Dermis blood vessel endothelial cell (primary cell): ENCODE measurements around the gene CD160. TPM values are rescaled to one million over a fixed set of nuclear protein-coding genes. Genes with fewer than 3 reads are reported as not detected.
"Not testable (repeated sequence)": the region's sequence is repeated elsewhere in the genome, so short reads cannot be mapped to it uniquely, and the experiment has no call there.

Experiments
- DNase-seq: peaks from one replicate; pipeline ENCODE4 v3.0.0; 2010
- total RNA-seq: library from RNA; depleted of rRNA; stranded (reverse); fragments of >200 nt; gene quantifications from 2 replicates; pipeline ENCODE4 v1.2.3, GENCODE V29; 2014

The CD160 gene
- total RNA-seq, 1 donor from 2014 or later = not detected

DNA sequence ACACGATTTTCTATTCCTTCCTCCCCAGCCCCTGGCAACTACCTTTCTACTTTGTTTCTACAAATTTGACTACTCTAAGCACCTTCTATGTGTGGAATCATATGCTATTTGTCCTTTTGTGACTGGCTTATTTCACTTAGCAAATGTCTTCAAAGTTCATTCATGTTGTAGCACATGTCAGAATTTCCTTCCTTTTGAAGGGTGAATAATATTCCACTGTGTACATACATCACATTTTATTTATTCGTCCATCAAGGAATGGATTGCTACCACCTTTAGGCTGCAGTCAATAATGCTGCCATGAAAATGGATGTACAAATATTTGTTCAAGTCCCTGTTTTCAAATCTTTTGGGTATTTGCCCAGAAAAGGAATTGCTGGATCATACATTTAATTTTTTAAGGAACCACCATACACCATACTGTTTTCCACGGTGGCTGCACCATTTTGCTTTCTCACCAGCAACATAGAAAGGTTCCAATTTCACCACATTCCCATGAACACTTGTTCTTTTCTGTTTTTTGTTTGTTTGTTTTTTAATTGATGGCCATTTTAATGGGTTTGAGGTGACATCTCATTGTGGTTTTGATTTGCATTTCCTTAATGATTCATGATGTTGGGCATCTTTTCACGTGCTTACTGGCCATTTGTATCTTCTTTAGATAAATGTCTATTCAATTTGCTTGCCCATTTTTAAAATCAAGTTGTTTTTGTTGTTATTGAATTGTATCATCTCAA is 8.8 kb upstream of the CD160 start:
- no peak for DNase-seq

DNA sequence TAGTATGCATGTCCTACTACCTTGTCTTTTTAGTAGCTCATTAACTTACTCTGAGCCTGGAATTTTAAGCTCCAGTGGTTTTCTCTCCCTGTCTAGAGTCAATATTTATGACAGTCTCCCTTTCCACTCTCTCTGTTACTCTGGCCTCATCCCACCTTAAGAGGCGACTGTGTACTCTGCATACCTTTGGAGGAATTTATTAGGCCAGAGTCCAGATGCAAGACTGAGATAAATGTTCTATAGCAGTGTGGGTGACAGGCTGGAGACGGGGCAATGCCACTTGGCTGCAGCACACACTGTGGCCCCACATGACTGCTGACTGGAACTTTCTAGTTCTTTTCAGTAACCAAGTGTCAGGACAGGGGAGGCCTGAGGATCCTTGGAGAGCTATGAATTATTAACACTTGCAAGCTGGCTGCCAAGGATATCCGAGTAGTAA is 8.1 kb upstream of the CD160 start:
- DNase-seq = no peak

DNA sequence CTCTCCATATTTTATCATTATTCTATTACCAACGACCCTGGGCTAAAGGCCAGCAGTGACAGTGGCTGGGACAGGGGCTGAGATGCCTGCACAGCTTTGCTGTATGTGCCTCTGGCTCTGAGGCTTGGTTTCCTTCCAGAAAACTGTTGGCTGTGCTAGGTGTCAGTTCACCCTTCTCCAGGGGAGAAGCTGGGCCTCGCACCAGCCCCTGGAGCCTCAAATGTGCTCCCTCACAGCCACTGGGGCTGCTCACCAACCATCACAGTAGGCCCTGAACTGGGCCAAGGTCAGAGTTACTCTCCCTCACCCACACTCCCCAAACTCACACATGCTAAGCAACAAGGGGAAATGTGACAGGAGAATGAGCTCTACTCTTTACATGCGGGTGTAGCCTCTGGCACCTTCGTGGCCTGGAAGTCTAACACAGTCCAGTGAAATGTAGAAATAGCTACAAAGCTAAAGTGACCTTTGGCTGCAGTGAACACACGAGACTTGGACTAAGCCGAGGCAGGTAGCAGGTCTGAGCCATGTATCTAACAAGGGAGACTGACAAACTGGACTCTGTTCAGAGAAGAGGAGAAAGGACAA is 4.7 kb upstream of the CD160 start:
- DNase-seq = no peak

DNA sequence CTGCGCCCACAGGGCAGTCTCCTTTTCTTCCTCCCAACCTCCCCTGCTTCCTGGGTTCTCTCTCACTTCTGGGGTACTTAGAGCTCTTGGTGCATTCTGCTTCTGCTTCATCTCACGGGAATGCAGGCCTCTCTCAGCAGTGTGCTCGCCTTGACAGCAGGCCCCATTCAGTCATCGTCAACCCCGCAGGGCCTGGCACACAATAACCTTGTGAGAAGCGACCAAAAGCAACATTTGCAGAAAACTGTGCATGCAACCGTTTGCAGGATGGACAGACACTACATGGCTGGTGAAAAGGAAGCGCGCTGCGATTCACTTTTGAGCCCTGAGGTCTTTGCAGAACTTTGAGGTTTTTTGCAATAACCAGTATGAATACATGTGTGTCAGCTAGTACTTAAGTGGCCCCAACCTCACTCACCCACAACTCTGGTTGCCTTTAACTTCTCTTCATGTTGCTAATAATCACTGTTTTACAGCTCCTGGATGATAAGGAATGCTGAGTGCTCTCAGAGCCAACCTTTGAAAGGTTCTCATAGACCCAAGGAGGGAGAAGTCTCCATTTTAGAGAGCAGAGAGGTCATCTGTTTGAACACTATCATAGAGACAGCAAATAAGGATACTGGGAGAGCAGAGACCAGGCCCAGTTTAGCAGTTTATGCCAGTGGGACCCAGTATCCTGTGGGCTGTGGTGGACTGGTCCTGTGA is 2.5 kb upstream of the CD160 start:
- DNase-seq = no peak

DNA sequence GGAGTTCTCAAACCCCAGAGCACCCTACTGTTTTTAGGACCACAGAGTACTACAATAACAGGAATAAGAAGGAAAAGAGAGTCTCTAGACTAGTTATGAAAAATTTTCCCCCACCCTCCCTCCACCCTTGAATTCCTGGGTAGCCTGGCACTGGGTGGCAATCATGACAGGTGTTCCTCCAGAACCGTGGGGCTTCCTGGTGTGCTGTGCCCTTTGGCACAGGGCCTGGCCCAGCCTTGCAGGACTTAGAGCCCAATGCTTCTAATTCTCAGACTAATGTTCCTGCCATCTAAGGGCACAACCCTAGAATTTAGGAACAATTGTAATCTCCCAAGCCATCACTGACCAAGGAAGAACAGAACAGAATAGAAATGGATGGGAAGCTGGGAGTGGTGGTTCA is 1.5 kb upstream of the CD160 start:
- no peak for DNase-seq

DNA sequence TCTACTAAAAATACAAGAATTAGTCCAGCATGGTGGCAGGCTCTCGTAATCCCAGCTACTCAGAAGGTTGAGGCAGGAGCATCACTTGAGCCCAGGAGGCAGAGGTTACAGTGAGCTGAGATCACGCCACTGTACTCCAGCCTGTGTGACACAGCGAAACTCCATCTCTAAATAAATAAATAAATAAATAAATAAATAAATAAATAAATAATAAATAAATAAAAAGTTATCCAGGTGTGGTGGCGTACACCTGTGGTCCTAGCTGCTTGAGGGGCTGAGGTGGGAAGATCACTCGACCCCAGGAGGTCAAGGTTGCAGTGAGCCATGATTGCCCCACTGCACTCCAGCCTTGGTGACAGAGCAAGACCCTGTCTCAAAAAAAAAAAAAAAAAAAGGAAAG is 834 bp upstream of the CD160 start:
- DNase-seq = not testable (repeated sequence)

DNA sequence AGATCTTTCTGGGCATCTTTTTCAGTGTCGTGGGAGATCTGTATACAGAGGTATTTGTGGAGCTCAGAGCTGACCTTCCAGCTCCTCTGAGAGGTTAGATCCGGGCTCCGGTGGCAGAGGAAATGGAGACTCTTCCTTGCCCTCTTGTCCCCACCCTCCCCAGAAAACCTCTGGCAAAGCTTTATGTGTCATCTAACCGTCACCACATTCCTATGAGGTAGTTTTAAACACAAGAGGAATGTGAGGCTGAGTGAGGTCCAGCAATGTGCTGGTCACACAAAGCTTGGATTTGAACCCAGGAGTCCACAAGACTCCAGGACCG is 1.2 kb downstream of the CD160 start:
- DNase-seq = peak; percentile 24

DNA sequence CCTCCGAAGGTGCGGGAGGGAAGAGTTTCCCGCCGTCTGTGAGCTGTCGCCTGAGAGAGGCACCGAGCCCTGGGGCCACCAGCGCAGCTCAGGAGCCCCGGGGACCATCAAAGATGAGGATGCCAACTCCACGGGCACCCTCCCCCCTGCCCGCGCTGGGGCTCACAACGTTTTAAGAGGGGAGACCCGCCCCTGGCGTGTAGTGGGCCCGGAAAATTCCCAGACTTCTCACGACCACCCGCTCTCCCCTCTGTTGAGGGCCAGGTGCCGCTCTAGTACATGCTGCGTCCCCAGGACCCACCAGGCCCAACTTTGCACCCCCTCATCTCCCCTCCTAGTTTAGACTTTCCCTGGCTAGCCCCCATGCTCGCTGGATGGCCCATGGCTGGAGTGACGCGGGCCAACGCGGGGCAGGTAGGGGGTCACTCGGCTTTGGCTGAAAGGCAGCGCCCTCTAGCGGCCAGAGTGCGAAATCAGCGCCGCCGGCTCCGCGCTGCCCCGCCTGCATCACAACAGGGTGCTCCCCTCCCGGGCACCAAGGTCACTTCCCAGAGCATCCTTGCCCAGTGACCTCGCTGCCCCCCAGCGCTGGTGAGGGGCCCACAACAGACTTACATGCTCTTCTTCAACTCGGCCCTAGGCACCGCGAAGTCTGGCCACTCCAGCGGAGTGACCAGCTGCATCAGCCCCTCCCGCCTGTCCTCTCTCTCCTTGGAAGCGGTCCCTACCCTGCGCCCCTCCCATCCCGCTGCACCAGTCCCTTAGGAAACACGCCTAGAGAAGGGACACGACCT is 1.8 kb downstream of the CD160 start:
- DNase-seq = peak; percentile 69

DNA sequence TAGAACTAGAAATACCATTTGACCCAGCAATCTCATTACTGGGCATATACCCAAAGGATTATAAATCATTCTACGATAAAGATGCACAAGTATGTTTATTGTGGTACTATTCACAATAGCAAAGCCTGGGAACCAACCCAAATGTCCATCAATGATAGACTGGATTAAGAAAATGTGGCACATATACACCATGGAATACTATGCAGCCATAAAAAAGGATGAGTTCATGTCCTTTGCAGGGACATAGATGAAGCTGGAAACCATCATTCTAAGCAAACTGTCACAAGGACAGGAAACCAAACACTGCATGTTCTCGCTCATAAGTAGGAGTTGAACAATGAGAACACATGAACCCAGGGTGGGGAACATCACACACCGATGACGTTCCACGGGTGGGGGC is 6.9 kb downstream of the CD160 start:
- not testable (repeated sequence) for DNase-seq

DNA sequence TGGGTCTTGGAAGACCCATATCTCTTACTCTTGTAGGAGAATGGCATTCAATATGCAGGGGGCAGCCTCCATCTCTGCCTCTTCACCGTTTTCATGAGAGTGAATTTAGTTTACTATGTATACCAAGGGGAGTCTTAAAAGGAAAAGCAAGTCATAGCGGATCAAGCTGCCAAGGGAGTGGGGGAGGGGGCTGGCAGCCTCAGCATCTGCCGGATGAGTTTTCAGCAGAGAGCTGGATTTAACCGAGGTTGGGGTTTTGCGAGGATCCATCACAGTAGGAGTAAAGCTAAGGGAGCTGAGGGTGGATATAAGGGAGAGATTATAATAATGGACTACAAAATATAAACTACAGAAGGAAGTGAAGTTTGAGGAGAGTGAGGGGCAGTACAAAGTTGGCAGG is 9.9 kb downstream of the CD160 start:
- no peak for DNase-seq

DNA sequence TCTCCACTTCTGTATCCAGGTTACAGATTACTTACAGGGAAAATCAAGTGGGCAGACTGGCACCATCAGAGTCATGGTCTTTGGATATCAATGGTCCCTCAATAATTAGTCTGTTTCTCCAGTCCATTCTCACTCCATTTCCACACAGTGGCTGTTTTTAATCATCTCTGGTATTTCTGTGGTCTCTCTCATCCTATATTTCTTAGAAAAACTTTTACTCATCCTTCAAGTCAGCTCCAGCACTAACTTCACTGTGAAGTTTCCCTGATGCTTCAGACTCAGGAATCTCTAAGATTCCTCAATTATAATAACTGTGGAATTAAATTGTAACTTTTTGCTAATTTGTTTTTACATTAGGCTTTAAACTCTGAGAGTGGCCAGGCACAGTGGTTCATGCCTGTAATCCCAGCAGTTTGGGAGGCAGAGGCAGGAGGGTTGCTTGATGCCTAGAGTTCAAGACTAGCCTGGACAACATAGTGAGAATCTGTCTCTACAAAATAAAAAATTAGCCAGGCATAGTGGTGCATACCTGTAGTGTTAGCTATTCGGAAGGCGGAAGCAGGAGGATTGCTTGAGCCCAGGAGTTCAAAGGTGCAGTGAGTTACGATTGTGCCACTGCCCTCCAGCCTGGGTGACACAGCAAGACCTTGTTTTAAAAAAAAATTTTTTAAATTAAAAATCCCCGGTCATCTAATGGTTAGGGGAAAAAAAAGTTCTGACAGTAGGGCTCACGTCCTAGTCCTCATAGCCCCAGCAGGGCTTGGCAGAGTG is 10.6 kb downstream of the CD160 start:
- DNase-seq = no peak

DNA sequence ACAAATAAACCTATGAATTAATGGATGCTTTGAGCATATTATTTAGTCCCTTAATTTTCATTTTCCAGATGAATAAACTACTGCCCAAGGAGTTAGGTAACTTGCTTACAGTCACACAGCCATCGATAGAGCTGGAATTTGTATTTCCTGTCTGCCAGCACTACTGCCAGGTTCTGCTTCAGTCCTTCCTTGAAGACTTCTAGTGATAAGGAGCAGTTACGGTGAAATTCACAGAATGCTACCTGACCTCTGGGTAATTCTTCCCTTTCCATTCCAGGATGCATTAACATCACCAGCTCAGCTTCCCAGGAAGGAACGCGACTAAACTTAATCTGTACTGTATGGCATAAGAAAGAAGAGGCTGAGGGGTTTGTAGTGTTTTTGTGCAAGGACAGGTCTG is 11.2 kb downstream of the CD160 start:
- DNase-seq = no peak

DNA sequence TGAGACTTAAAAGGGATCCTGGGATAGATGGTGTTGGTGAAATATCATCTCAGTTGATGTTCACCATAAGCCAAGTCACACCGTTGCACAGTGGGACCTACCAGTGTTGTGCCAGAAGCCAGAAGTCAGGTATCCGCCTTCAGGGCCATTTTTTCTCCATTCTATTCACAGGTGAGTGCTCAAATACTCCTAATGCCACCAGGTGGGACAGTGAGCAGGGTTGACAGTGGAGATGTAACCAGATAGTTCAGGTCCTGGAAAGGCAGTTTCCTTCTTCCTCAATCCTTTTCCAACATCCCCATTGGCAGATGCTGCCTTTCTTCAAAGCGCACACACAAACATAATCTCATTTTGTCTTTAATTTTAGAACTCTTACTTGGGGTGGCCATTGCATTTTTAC is 11.6 kb downstream of the CD160 start:
- DNase-seq = no peak

DNA sequence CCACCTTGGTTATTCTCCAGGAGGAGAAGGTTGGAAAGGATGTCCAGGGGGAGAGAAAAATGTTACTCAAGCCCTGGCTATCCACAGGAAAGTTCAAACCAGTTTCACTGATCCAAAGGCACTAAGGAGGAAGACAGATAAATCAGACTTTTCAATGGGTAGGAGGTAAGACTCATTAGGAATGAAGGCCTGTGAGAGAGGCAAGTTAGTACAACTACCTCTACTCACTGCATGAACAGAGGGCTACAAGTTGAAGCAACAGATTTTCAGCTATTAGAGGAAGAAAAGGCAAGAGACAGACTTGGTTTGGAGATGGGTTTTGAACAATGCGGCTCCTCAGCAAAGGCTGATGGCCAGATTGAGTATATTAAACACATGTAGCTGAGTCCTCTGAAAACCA is 16.9 kb downstream of the CD160 start:
- DNase-seq = no peak

DNA sequence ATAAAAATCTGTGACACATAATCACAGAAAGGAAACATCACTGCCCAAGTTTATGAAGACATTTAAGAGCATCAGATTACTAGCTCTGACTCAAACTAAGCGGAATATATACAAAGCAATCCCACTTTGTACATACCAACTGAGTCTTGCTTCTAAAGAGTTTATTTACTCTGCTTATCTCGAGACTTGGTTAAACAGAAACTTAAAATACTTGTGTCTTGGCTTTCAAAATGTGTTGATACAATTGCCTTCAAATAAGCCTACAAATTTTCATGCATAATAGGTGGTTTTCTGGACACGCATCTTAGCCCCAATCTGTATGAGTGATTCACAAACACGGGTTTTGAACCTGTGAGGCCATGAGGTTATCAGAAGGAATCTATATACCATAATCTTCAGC is 21.0 kb downstream of the CD160 start:
- no peak for DNase-seq

DNA sequence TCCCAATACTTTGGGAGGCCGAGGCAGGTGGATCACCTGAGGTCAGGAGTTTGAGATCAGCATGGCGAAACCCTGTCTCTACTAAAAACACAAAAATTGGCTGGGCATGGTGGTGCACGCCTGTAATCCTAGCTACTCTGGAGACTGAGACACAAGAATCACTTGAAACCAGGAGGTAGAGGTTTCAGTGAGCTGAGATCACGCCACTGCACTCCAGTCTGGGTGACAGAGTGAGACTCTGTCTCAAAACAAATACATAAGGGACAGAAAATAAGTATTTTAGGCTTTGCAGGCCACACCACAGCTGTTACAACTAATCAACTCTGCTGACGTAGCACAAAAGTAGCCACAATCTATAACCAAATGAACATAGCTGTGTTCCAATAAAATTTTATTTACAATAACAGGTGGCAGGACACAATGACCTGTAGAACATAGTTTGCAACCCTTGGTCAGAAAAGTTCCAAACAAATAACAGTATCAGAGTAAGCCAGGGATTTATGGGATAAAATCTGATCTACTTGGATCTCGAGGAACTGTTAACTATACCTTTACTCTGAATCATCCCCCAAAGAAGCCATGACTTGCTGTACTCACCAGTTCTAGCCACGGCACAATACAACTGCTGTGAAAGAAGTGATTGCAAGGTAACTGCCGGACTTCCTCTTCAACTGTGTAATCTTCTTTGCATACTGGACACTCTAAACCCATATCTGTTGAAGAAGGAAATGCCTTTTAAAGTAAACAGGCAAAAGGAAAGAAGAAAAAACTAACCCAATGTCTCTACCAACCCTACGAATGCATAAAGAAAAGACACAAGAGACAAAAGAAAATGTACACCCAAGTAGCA is 28.3 kb downstream of the CD160 start:
- DNase-seq = no peak

DNA sequence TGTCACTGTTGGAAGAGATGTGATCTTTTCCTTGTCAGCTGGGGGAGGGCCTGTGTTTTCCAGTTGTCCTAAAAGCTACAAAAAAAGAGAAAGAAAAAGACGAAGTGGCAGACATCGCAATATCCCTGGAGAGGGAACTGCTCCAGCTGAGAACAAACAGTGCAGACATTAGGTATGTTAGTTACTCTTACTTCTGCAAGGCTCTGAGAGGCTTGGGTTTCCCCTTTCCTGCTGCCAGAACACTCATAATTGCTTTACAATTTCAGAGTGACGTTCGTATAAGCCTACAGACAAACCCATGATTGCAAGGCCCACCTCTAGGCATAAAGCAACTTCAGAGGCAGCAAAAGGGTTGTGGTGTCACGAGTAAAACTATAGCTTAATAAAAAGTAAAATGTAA is 31.1 kb downstream of the CD160 start:
- peak; percentile 13 for DNase-seq

DNA sequence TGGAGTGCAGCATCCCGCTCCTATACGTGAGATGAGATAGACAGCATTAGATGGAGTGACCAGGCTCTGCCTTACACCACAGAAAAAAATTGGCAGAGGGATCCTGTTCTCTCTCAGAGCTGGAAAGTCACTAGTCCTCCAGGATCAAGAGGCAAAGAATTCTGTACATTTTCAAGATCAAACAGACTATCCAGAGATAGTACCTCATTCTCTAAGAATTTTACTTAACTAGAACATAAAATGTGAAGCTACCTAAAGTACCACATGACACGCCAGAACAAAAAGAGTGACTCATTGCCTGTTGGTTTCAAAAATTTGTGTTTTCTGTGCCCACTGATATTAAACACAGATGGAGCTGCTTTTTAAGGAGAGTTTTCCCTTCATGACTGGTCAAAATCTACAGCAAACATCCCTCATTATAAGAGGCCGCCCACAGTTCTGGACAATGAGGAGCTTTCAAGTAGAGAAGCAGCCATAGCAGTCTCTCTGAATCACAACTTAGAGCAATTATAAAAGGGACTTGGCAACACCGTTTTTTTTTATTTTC is 32.3 kb downstream of the CD160 start:
- DNase-seq = peak; percentile 73

DNA sequence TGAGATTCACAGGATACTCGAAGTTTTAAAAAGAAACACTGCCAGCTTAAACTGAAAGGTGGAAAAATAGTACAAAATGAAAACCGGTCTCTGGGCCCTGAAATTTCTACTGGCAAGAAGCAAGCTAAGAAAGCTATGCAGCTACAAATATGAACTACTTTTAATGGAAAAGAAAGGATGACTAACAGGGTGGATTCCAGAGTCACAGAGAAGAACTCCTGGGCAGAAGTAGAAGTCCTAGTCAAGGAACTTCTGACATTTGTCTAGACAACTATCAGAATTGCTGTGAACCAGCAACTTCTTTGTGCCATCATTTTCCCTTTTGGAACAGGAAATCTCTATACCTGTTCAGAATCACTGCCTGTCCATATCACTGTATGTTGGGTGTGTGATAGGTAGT is 38.1 kb downstream of the CD160 start:
- no peak for DNase-seq

DNA sequence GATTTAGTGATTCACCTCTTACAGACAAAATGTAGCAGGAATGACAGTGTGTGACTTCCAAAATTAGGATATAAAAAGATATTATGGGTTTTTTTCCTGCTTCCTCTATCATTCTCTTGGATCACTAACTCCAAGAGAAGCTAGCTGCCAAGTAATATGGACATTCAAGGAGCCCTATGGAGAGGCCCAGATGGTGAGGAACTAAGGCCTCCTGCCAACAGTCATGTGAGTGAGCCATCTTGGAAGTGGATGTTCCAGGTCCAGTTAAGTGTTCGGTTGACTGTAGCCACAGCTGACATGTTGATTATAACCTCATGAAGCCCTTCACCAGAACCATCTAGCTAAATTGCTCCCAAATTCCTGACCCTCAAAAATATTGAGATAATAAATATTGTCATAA is 38.8 kb downstream of the CD160 start:
- DNase-seq = no peak

DNA sequence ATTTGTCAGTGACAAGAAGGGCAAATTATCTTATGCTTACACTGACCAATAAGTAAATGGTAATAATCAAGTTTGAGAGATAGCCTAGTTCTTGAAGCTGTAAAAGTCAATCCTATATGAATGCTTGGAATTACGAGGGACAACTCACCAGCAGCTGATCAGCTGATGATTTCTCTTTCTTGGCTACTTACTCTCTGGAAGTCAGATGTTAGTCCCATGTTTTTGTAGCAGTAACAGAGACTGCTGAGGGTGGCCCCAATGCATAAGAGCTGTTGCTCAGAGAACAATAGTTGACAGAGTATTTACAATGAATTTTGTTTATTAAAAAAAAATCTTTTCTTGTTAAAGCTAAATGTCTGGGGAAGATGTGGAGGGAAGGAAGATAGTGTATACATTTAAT is 39.3 kb downstream of the CD160 start:
- no peak for DNase-seq
